Measurements from ENCODE around the gene MTFP1.

Gene MTFP1

GRCh38 chr22:30421695-30422480 lies 3.7 kb upstream of the MTFP1 start:
- no peak for DNase-seq (ENCODE audit: extremely low read depth, low read depth)
- TF ChIP-seq, protein P1, sequence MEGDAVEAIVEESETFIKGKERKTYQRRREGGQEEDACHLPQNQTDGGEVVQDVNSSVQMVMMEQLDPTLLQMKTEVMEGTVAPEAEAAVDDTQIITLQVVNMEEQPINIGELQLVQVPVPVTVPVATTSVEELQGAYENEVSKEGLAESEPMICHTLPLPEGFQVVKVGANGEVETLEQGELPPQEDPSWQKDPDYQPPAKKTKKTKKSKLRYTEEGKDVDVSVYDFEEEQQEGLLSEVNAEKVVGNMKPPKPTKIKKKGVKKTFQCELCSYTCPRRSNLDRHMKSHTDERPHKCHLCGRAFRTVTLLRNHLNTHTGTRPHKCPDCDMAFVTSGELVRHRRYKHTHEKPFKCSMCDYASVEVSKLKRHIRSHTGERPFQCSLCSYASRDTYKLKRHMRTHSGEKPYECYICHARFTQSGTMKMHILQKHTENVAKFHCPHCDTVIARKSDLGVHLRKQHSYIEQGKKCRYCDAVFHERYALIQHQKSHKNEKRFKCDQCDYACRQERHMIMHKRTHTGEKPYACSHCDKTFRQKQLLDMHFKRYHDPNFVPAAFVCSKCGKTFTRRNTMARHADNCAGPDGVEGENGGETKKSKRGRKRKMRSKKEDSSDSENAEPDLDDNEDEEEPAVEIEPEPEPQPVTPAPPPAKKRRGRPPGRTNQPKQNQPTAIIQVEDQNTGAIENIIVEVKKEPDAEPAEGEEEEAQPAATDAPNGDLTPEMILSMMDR (IDR thresholded peaks at IDR 0.05; ENCODE audit: low read depth, low read length, missing control alignments) = no peak
- peak overlapping the region; percentile 66 for H3K4me3 ChIP-seq (replicated peaks; ENCODE audit: low read depth, low read length)

GRCh38 chr22:30422481-30423300 lies 2.9 kb upstream of the MTFP1 start:
- DNase-seq (ENCODE audit: extremely low read depth, low read depth) = no peak
- peak overlapping the region; percentile 66 for H3K4me3 ChIP-seq (replicated peaks; ENCODE audit: low read depth, low read length)
- TF ChIP-seq, protein P1 (IDR thresholded peaks at IDR 0.05; ENCODE audit: low read depth, low read length, missing control alignments) = no peak

DNA sequence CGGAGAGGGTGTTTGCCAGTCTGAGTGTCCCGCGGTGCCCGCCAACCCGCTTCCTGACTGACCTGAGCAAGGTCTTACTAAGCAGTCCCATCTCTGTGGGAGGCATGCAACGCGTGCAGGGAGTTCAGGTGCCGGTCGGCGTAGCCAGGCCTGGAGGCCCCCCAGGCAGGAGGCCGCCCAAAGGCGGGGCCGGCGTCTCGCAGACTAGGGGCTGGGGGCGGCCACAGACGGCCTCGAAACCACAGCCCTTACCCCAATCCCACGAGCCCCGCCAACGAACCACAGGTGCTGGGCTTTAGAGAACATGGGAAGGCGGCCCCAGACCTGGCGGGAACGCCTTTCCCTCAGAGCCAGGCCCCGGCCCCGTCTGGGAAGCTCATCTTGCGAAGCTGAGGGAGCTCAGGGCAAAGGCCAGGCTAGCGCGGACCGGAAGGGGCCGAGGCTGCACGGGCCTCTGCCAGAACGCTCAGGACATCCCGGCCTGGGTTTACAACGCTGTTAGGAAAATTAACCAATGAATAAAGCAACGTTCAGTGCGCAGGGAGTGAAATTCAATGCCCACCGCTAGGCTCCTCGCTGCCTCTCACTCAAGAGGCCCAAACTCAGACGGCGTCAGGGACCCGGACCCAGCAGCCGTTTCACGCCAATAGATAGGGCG lies 2.1 kb upstream of the MTFP1 start:
- no peak for DNase-seq (ENCODE audit: extremely low read depth, low read depth)
- TF ChIP-seq, protein P1 (IDR thresholded peaks at IDR 0.05; ENCODE audit: low read depth, low read length, missing control alignments) = no peak
- H3K4me3 ChIP-seq (replicated peaks; ENCODE audit: low read depth, low read length) = peak overlapping the region; percentile 66

DNA sequence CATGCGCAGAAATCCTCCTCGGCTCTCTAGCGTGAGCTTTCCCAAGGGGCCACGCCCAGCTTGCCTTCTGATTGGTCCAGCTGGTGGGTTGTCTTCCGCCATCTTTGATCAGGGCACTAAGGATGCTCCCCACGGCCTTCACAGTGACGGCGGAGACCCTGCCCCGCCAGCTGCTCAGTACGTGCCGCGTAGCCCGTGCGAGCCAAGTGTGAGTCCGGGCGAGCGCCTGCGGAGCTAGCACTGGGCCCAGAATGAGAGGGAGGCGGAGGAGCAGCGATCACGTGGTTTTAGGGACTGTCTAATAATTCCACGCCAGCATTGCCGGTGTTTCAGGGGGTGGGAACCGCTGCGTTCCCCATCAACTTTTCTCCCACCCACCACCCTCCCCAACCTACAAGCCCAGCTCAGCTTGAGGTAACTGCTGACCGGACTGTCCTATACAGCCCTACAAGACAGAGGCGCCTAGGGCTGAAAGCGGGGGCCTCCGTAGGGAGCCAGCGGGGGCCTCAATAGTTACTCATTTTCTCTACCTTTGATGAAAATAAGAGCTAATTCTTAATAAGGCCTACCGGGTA lies 1.5 kb upstream of the MTFP1 start:
- TF ChIP-seq, protein P1 (IDR thresholded peaks at IDR 0.05; ENCODE audit: low read depth, low read length, missing control alignments) = no peak

DNA sequence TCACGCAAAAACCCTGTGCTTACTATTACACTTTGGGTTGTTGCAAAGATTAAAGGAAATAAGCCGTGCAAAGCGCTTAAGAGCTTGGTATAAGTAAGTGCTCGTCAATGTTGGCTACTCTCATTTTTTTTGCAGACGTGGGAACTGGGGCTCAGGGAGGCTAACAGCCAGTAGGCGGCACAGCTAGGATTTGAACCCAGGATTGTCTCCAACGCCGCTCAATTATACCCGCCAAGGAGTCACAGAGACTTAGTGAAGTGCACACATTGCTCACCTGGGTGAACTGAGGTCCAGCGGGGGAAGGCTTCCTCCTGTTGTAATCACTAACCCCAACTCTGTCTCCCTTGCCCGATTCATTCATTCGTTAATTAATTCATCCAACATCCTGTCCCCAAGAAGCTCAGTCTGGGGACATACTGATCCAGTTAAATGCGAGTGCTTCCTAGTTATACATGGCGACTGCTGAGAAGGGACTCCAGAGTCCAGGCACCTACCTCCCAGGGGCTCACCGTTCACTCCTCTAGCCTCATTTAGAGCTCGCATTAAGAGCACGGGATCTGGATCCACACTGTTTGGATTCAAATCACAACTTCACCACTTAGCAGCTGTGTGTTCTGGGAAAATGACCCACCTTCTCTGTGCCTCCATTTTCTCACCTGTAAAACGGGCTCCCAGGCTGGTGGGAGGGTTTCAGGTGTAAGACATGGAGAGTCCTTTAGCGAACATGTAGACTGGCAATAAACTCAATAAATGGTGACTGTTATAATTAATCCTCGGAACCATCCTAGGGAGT lies 838 bp upstream of the MTFP1 start:
- DNase-seq (ENCODE audit: extremely low read depth, low read depth) = no peak
- peak overlapping the region; percentile 66 for H3K4me3 ChIP-seq (replicated peaks; ENCODE audit: low read depth, low read length)
- TF ChIP-seq, protein P1 (IDR thresholded peaks at IDR 0.05; ENCODE audit: low read depth, low read length, missing control alignments) = no peak

More for the DNA sequence above, 1.5 kb upstream of the MTFP1 start:
- H3K4me3 ChIP-seq (replicated peaks; ENCODE audit: low read depth, low read length) = peak overlapping the region; percentile 66
- peak; percentile 99 for DNase-seq (ENCODE audit: extremely low read depth, low read depth)

- H3K4me3 ChIP-seq (replicated peaks; ENCODE audit: low read depth, low read length) = peak overlapping the region; percentile 66
- TF ChIP-seq, protein P1 (IDR thresholded peaks at IDR 0.05; ENCODE audit: low read depth, low read length, missing control alignments) = no peak
- no peak for DNase-seq (ENCODE audit: extremely low read depth, low read depth)
Measured at GRCh38 chr22:30425327-30425615, 297 bp upstream of the MTFP1 start.
